Mammary epithelial cell (primary cell): ENCODE data around the gene FICD.
"Not testable (repeated sequence)": the region's sequence is repeated elsewhere in the genome, so short reads cannot be mapped to it uniquely, and the experiment has no call there.

ENCODE experiments used
- EZH2 ChIP-seq: IDR thresholded peaks from 2 replicates; pipeline ENCODE4 v1.6.1; 2012; ENCODE audit warnings: low read length, inconsistent platforms, borderline replicate concordance
- TF ChIP-seq, protein P1 (sequence below), 2 donors: IDR thresholded peaks in 1 of 2; conservative IDR thresholded peaks in 1 of 2; 2 replicates each; pipeline ENCODE4 v1.5.1; 2011 to 2012; ENCODE audit warnings: inconsistent platforms in 2 of 2, low read length in 2 of 2, mild to moderate bottlenecking in 2 of 2, control low read depth in 1 of 2, low read depth in 1 of 2; ENCODE audit not compliant: insufficient read depth in 1 of 2; ENCODE audit errors: extremely low read depth in 1 of 2

DNA sequence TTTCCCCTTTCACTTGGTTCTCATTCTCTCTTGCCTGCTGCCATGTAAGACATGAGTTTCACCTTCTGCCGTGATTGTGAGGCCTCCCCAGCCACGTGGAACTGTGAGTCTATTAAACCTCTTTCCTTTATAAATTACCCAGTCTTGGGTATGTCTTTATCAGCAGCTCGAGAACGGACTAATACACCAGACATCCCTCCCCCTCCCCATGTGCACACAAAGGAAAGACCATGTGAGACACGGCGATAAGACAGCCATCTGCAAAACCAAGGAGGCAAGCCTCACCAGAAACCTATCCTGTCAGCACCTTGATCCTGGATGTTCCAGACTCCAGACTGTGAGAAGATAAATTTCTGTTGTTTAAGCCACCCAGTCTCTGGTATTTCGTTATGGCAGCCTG lies 29.7 kb upstream of the FICD start:
- TF ChIP-seq, protein P1, sequence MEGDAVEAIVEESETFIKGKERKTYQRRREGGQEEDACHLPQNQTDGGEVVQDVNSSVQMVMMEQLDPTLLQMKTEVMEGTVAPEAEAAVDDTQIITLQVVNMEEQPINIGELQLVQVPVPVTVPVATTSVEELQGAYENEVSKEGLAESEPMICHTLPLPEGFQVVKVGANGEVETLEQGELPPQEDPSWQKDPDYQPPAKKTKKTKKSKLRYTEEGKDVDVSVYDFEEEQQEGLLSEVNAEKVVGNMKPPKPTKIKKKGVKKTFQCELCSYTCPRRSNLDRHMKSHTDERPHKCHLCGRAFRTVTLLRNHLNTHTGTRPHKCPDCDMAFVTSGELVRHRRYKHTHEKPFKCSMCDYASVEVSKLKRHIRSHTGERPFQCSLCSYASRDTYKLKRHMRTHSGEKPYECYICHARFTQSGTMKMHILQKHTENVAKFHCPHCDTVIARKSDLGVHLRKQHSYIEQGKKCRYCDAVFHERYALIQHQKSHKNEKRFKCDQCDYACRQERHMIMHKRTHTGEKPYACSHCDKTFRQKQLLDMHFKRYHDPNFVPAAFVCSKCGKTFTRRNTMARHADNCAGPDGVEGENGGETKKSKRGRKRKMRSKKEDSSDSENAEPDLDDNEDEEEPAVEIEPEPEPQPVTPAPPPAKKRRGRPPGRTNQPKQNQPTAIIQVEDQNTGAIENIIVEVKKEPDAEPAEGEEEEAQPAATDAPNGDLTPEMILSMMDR (conservative IDR thresholded peaks at IDR 0.05 in 1 of 2, IDR thresholded peaks at IDR 0.05 in 1 of 2; ENCODE audit: extremely low read depth in 1 of 2, insufficient read depth in 1 of 2, low read depth in 1 of 2, low read length in 2 of 2), result not testable (repeated sequence)
- TF ChIP-seq EZH2, result not testable (repeated sequence)
